Activated naive CD8-positive, alpha-beta T cell treated with anti-CD3 and anti-CD28 coated beads for 36 hours (primary cell): ENCODE data around the gene HMGN4. TPM values are rescaled to one million over a fixed set of nuclear protein-coding genes. Genes with fewer than 3 reads are reported as not detected.

Experiments
- DNase-seq: peaks from one replicate; pipeline ENCODE4 v3.0.0; 2021
- H3K27ac Mint-ChIP-seq: one replicate; pipeline ENCODE4 v1.8.0; 2022; ENCODE audit warnings: mild to moderate bottlenecking, moderate library complexity, mixed read lengths
- H3K27me3 Mint-ChIP-seq: one replicate; pipeline ENCODE4 v1.8.0; 2022; ENCODE audit warnings: mild to moderate bottlenecking, mixed read lengths
- H3K36me3 Mint-ChIP-seq: one replicate; pipeline ENCODE4 v1.8.0; 2021; ENCODE audit warnings: mild to moderate bottlenecking, mixed read lengths
- H3K4me1 Mint-ChIP-seq: one replicate; pipeline ENCODE4 v1.8.0; 2021; ENCODE audit warnings: mixed read lengths
- H3K4me3 Mint-ChIP-seq: one replicate; pipeline ENCODE4 v1.8.0; 2022; ENCODE audit warnings: mild to moderate bottlenecking, moderate library complexity, mixed read lengths
- H3K9me3 Mint-ChIP-seq: one replicate; pipeline ENCODE4 v1.8.0; 2022; ENCODE audit warnings: mixed read lengths
- total RNA-seq, 2 experiments: library from RNA; stranded (reverse); gene quantifications; one replicate each; pipeline ENCODE4 v1.2.3, GENCODE V29; 2021

Gene HMGN4
- total RNA-seq, 2 experiments from 2014 or later: 89.2 to 90.1 TPM

- peaks cover 19% of the 10 kb centered on the region for H3K9me3 Mint-ChIP-seq
- peaks cover 6% of the 10 kb centered on the region for H3K36me3 Mint-ChIP-seq
- no peak overlapping the region for H3K27ac Mint-ChIP-seq
- H3K4me3 Mint-ChIP-seq: no peak overlapping the region
- H3K27me3 Mint-ChIP-seq: peaks cover 19% of the 10 kb centered on the region
- H3K4me1 Mint-ChIP-seq: peaks cover 33% of the 10 kb centered on the region
- no peak for DNase-seq
Measured at GRCh38 chr6:26575494-26575939, 37.4 kb downstream of the HMGN4 start.

- Mint-ChIP-seq H3K27ac (peak overlapping the region; percentile 96), H3K9me3 (peaks cover 19% of the 10 kb centered on the region), H3K4me1 (peaks cover 39% of the 10 kb centered on the region), H3K36me3 (peaks cover 6% of the 10 kb centered on the region), H3K27me3 (peaks cover 19% of the 10 kb centered on the region), H3K4me3 (peak overlapping the region; percentile 80)
- DNase-seq: no peak
Measured at GRCh38 chr6:26576407-26576843, 38.3 kb downstream of the HMGN4 start.

- DNase-seq: peak; percentile 81
- Mint-ChIP-seq H3K4me1 (peaks cover 33% of the 10 kb centered on the region), H3K36me3 (peaks cover 6% of the 10 kb centered on the region)
Measured at GRCh38 chr6:26576929-26577719, 39.0 kb downstream of the HMGN4 start.

GRCh38 chr6:26577720-26578072 is 39.5 kb downstream of the HMGN4 start:
- Mint-ChIP-seq H3K36me3 (peaks cover 6% of the 10 kb centered on the region), H3K4me1 (peaks cover 30% of the 10 kb centered on the region), H3K4me3 (peak overlapping the region; percentile 80), H3K27me3 (peaks cover 14% of the 10 kb centered on the region), H3K27ac (peak overlapping the region; percentile 96), H3K9me3 (peaks cover 19% of the 10 kb centered on the region)
- DNase-seq: no peak

More at GRCh38 chr6:26576929-26577719, 39.0 kb downstream of the HMGN4 start:
- Mint-ChIP-seq H3K27me3 (peaks cover 14% of the 10 kb centered on the region), H3K9me3 (peaks cover 19% of the 10 kb centered on the region), H3K27ac (peak overlapping the region; percentile 96), H3K4me3 (peak overlapping the region; percentile 80)

- Mint-ChIP-seq H3K27ac (no peak overlapping the region), H3K36me3 (peaks cover 6% of the 10 kb centered on the region)
- no peak for DNase-seq
Measured at GRCh38 chr6:26578279-26578678, 40.1 kb downstream of the HMGN4 start.

GRCh38 chr6:26578741-26579140 is 40.6 kb downstream of the HMGN4 start:
- H3K4me3 Mint-ChIP-seq: no peak overlapping the region
- peaks cover 19% of the 10 kb centered on the region for H3K9me3 Mint-ChIP-seq
- peaks cover 23% of the 10 kb centered on the region for H3K27me3 Mint-ChIP-seq
- no peak overlapping the region for H3K27ac Mint-ChIP-seq
- DNase-seq: no peak
- H3K36me3 Mint-ChIP-seq: peaks cover 6% of the 10 kb centered on the region
- H3K4me1 Mint-ChIP-seq: peaks cover 30% of the 10 kb centered on the region

More at GRCh38 chr6:26578279-26578678, 40.1 kb downstream of the HMGN4 start:
- H3K9me3 Mint-ChIP-seq: peaks cover 19% of the 10 kb centered on the region
- H3K27me3 Mint-ChIP-seq: peaks cover 19% of the 10 kb centered on the region
- peaks cover 30% of the 10 kb centered on the region for H3K4me1 Mint-ChIP-seq
- peak overlapping the region; percentile 25 for H3K4me3 Mint-ChIP-seq

GRCh38 chr6:26581164-26581915 is 43.2 kb downstream of the HMGN4 start:
- Mint-ChIP-seq H3K36me3 (peaks cover 6% of the 10 kb centered on the region), H3K27ac (no peak overlapping the region), H3K27me3 (peaks cover 37% of the 10 kb centered on the region), H3K4me1 (peaks cover 23% of the 10 kb centered on the region), H3K4me3 (no peak overlapping the region), H3K9me3 (peaks cover 19% of the 10 kb centered on the region)
- no peak for DNase-seq

GRCh38 chr6:26588965-26589364 is 50.8 kb downstream of the HMGN4 start:
- DNase-seq: no peak
- peaks cover 50% of the 10 kb centered on the region for H3K27me3 Mint-ChIP-seq

GRCh38 chr6:26592649-26593048 is 54.5 kb downstream of the HMGN4 start:
- no peak overlapping the region for H3K4me3 Mint-ChIP-seq
- H3K4me1 Mint-ChIP-seq: peaks cover 9% of the 10 kb centered on the region
- peaks cover 2% of the 10 kb centered on the region for H3K36me3 Mint-ChIP-seq
- no peaks in the 10 kb centered on the region for H3K9me3 Mint-ChIP-seq
- no peak overlapping the region for H3K27ac Mint-ChIP-seq
- no peak for DNase-seq
- H3K27me3 Mint-ChIP-seq: peaks cover 32% of the 10 kb centered on the region

More at GRCh38 chr6:26588965-26589364, 50.8 kb downstream of the HMGN4 start:
- Mint-ChIP-seq H3K36me3 (no peaks in the 10 kb centered on the region), H3K27ac (no peak overlapping the region), H3K9me3 (no peaks in the 10 kb centered on the region), H3K4me1 (peaks cover 2% of the 10 kb centered on the region), H3K4me3 (no peak overlapping the region)

- H3K9me3 Mint-ChIP-seq: no peaks in the 10 kb centered on the region
- H3K27me3 Mint-ChIP-seq: peaks cover 32% of the 10 kb centered on the region
- no peak overlapping the region for H3K27ac Mint-ChIP-seq
- no peak for DNase-seq
- peaks cover 11% of the 10 kb centered on the region for H3K36me3 Mint-ChIP-seq
- H3K4me1 Mint-ChIP-seq: peaks cover 15% of the 10 kb centered on the region
- no peak overlapping the region for H3K4me3 Mint-ChIP-seq
Measured at GRCh38 chr6:26593278-26594130, 55.3 kb downstream of the HMGN4 start.

- H3K27ac Mint-ChIP-seq: no peak overlapping the region
- H3K36me3 Mint-ChIP-seq: peaks cover 15% of the 10 kb centered on the region
- H3K4me1 Mint-ChIP-seq: peaks cover 19% of the 10 kb centered on the region
- peaks cover 30% of the 10 kb centered on the region for H3K27me3 Mint-ChIP-seq
- no peak overlapping the region for H3K4me3 Mint-ChIP-seq
- DNase-seq: no peak
- H3K9me3 Mint-ChIP-seq: no peaks in the 10 kb centered on the region
Measured at GRCh38 chr6:26594131-26594498, 55.9 kb downstream of the HMGN4 start.

GRCh38 chr6:26594730-26595632 is 56.8 kb downstream of the HMGN4 start:
- peaks cover 24% of the 10 kb centered on the region for H3K36me3 Mint-ChIP-seq
- DNase-seq: peak; percentile 50
- peak overlapping the region; percentile 25 for H3K4me3 Mint-ChIP-seq
- peaks cover 27% of the 10 kb centered on the region for H3K4me1 Mint-ChIP-seq
- peaks cover 24% of the 10 kb centered on the region for H3K27me3 Mint-ChIP-seq
- no peaks in the 10 kb centered on the region for H3K9me3 Mint-ChIP-seq
- H3K27ac Mint-ChIP-seq: no peak overlapping the region

GRCh38 chr6:26595669-26596269 is 57.6 kb downstream of the HMGN4 start:
- H3K4me1 Mint-ChIP-seq: peaks cover 35% of the 10 kb centered on the region
- peaks cover 30% of the 10 kb centered on the region for H3K36me3 Mint-ChIP-seq
- peak; percentile 85 for DNase-seq
- peaks cover 21% of the 10 kb centered on the region for H3K27me3 Mint-ChIP-seq
- H3K9me3 Mint-ChIP-seq: no peaks in the 10 kb centered on the region
- no peak overlapping the region for H3K27ac Mint-ChIP-seq
- H3K4me3 Mint-ChIP-seq: no peak overlapping the region
